Left lung (tissue), 10 donors: Measurements from ENCODE around the gene EHMT1. TPM values are rescaled to one million over a fixed set of nuclear protein-coding genes. Genes with fewer than 3 reads are reported as not detected.
"Not testable (repeated sequence)": the region's sequence is repeated elsewhere in the genome, so short reads cannot be mapped to it uniquely, and the experiment has no call there.

Experiments used
- ATAC-seq: fragments of 200-7000 bp; cut with Tn5 transposase; one replicate; pipeline ENCODE4 v1.9.1; 2020; ENCODE audit warnings: moderate library complexity
- DNase-seq, 4 donors: peaks; one replicate each; pipeline ENCODE4 v3.0.0-alpha.2; 2013 to 2020
- H3K27ac ChIP-seq, 2 donors: fragments of 200-600 bp; sonication (generic) in 1 of 2; one replicate each; pipeline versions ENCODE4 v1.5.0 to v1.8.0; 2020 to 2021
- H3K27me3 ChIP-seq, 2 donors: fragments of 200-600 bp; sonication (generic) in 1 of 2; one replicate each; pipeline versions ENCODE4 v1.5.0 to v1.8.0; 2020 to 2021
- H3K36me3 ChIP-seq, 2 donors: fragments of 200-600 bp; sonication (generic) in 1 of 2; one replicate each; pipeline versions ENCODE4 v1.5.0 to v1.8.0; 2020 to 2021
- H3K4me1 ChIP-seq, 2 donors: fragments of 200-600 bp; one replicate each; pipeline ENCODE4 v1.8.0; 2021
- H3K4me3 ChIP-seq, 2 donors: fragments of 200-600 bp; sonication (generic) in 1 of 2; one replicate each; pipeline versions ENCODE4 v1.5.0 to v1.8.0; 2020 to 2021; ENCODE audit warnings: mild to moderate bottlenecking in 1 of 2
- H3K9me3 ChIP-seq, 2 donors: fragments of 200-600 bp; sonication (generic) in 1 of 2; one replicate each; pipeline versions ENCODE4 v1.5.0 to v1.8.0; 2020 to 2021
- intact Hi-C, 2 donors: fragments of 100-400 bp; cut with DNase I; formaldehyde crosslinking; loops; one replicate each; pipeline versions ENCODE4 v1.11.2 to v1.14.2; 2022
- polyA plus RNA-seq, 6 donors: library from polyadenylated mRNA; unstranded; fragments of 120-200 nt; gene quantifications; one replicate each; pipeline ENCODE4 v1.2.1, GENCODE V29; 2013; ENCODE audit not compliant: insufficient read length in 6 of 6
- total RNA-seq, 2 donors: library from RNA; stranded (reverse); fragmentation: NEBNext Ultra II Directional; extraction: Animal tissue kit (Norgen Biotek cat#: 25700); gene quantifications; one replicate each; pipeline ENCODE4 v1.2.1, GENCODE V29; 2021
- TF ChIP-seq, protein P1 (sequence below), 2 donors: fragments of 200-600 bp; sonication (generic) in 1 of 2; IDR thresholded peaks; one replicate each; pipeline versions ENCODE4 v1.5.0 to v1.8.0; 2021; ENCODE audit warnings: antibody characterized with exemption in 2 of 2
- donor health status: DM: no; HTN: yes; CAD: no.
- donor health status: DM: no; HTN: no; CAD: no.

Gene EHMT1
- total and polyA plus RNA-seq, 8 donors = 71.5 to 92.7 (median 82.7) TPM

DNA sequence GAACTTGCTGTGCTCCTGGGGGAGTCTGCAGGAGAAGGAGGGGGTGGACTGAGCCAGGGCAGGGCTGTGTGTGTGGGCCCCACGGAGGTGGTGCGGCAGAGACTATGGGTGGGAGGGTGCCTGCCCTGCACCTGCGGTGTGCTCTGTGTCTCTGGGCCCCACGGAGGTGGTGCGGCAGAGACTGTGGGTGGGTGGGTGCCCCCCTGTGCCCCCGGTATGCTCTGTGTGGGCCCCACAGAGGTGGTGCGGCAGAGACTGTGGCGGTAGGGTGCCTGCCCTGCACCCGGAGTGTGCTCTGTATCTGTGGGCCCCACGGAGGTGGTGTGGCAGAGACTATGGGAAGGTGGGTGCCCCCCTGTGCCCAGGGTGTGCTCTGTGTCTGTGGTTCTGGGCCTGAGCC, 103.7 kb downstream of the EHMT1 start:
- intact Hi-C loops = no loop called here
- peaks cover 0 to 7% of the 10 kb centered on the region in 2 donors for H3K4me1 ChIP-seq
- no peaks in the 10 kb centered on the region for H3K27me3 ChIP-seq
- H3K36me3 ChIP-seq = peaks cover 6 to 47% of the 10 kb centered on the region in 2 donors
- H3K9me3 ChIP-seq = no peaks in the 10 kb centered on the region
- ATAC-seq = no peak
- no peak overlapping the region for H3K27ac ChIP-seq
- no peak overlapping the region for H3K4me3 ChIP-seq
- TF ChIP-seq, protein P1, sequence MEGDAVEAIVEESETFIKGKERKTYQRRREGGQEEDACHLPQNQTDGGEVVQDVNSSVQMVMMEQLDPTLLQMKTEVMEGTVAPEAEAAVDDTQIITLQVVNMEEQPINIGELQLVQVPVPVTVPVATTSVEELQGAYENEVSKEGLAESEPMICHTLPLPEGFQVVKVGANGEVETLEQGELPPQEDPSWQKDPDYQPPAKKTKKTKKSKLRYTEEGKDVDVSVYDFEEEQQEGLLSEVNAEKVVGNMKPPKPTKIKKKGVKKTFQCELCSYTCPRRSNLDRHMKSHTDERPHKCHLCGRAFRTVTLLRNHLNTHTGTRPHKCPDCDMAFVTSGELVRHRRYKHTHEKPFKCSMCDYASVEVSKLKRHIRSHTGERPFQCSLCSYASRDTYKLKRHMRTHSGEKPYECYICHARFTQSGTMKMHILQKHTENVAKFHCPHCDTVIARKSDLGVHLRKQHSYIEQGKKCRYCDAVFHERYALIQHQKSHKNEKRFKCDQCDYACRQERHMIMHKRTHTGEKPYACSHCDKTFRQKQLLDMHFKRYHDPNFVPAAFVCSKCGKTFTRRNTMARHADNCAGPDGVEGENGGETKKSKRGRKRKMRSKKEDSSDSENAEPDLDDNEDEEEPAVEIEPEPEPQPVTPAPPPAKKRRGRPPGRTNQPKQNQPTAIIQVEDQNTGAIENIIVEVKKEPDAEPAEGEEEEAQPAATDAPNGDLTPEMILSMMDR (IDR thresholded peaks at IDR 0.05) = no peak
- DNase-seq = peak in 1 of 4 donors; percentile 25

DNA sequence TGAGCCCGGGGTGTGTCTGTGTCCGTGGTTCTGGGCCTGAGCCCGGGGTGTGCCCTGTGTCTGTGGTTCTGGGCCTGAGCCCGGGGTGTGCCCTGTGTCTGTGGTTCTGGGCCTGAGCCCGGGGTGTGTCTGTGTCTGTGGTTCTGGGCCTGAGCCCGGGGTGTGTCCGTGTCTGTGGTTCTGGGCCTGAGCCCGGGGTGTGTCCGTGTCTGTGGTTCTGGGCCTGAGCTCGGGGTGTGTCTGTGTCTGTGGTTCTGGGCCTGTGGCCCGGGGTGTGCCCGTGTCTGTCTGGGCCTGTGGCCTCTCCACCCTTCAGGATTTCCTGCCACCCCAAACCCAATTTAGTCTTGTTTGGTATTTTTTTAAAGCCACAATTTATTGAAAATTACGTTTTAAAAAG, 104.6 kb downstream of the EHMT1 start:
- H3K4me3 ChIP-seq, H3K9me3 ChIP-seq, H3K4me1 ChIP-seq, H3K27me3 ChIP-seq, DNase-seq, intact Hi-C loops, ATAC-seq: not testable (repeated sequence)
- H3K36me3 ChIP-seq = peaks cover 6 to 47% of the 10 kb centered on the region in 2 donors
- peak overlapping the region in 1 of 2 donors; percentile 2 for H3K27ac ChIP-seq

DNA sequence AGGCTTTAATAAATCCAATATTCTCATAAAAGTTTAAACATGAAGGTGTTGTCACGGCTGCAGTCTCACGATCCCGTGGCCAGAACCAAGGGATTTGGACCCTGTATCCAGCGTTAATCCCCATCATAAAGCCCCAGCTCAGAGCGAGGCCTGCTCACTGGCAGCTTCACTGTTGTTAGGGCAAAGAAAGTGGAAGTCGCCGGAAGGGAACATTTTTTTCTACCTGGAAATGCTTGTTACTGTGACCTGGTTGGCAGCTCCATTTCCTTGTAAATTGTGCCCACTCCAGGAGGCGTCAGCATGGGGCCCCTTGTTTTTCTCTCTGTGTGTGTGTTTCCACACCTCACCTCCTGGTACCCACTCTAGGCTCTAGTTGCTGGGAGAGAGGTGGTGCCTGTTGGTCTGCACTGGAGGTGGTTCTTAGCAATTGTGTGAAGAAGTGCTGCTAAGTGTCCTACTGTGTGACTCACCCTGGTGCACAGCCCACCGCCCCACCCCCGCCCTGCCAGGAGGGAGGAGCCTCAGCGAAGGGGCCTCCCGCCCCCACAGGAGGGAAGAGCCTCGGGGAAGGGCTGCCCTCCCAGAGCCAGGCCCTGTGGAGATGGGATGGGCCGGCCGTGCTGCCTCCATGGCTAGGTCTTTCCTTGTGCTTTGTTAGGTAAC, 105.1 kb downstream of the EHMT1 start:
- peak; percentile 90 for ATAC-seq
- no peak for DNase-seq
- Histone ChIP-seq H3K4me1 (peaks cover 0 to 7% of the 10 kb centered on the region in 2 donors), H3K4me3 (no peak overlapping the region), H3K9me3 (no peaks in the 10 kb centered on the region), H3K27ac (peak overlapping the region in 1 of 2 donors; percentile 2), H3K27me3 (no peaks in the 10 kb centered on the region), H3K36me3 (peaks cover 6 to 47% of the 10 kb centered on the region in 2 donors)
- TF ChIP-seq, protein P1 (IDR thresholded peaks at IDR 0.05) = no peak
- intact Hi-C loops = no loop called here

DNA sequence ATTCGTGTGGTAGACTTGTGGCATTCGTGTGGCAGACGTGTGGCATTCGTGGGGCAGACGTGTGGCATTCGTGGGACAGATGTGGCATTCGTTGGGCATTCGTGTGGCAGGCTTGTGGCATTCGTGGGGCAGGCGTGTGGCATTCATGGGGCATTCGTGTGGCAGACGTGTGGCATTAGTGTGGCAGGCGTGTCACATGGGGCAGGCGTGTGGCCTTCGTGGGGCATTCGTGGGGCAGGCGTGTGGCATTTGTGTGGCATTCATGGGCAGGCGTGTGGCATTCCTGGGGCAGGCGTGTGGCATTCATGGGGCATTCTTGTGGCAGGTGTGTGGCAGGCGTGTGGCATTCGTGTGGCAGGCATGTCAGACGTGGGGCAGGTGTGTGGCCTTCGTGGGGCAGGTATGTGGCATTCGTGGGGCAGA, 106.0 kb downstream of the EHMT1 start:
- DNase-seq (no peak), ATAC-seq (no peak)
- Histone ChIP-seq H3K4me1 (peaks cover 0 to 7% of the 10 kb centered on the region in 2 donors), H3K4me3 (no peak overlapping the region), H3K27me3 (no peaks in the 10 kb centered on the region), H3K36me3 (peaks cover 6 to 50% of the 10 kb centered on the region in 2 donors), H3K9me3 (no peaks in the 10 kb centered on the region), H3K27ac (no peak overlapping the region)
- TF ChIP-seq, protein P1 (IDR thresholded peaks at IDR 0.05) = no peak
- intact Hi-C loops = no loop called here

DNA sequence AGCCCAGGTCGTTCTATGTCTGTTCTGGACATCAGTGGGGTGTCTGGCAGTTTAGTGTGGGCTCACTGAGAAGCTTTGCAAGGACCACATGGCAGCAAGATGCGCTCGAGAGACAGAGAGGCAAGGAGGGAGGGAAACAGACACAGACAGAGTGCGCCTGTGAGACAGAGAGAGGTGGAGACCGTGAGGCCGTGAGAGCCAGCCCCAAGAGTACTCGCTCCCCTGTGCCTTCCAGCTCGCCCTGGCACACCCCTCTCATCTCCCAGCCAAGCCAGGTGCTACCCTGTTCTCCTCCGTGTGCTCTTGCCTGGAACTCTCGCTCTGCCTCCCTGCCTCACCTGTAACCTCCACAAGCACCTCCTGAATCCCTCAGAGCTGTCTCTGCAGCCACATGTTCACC, 106.8 kb downstream of the EHMT1 start:
- Histone ChIP-seq H3K27ac (no peak overlapping the region), H3K4me1 (peaks cover 0 to 7% of the 10 kb centered on the region in 2 donors), H3K36me3 (peaks cover 6 to 51% of the 10 kb centered on the region in 2 donors), H3K9me3 (no peaks in the 10 kb centered on the region), H3K27me3 (no peaks in the 10 kb centered on the region), H3K4me3 (no peak overlapping the region)
- intact Hi-C loops = no loop called here
- TF ChIP-seq, protein P1 (IDR thresholded peaks at IDR 0.05) = no peak
- DNase-seq (no peak), ATAC-seq (no peak)

DNA sequence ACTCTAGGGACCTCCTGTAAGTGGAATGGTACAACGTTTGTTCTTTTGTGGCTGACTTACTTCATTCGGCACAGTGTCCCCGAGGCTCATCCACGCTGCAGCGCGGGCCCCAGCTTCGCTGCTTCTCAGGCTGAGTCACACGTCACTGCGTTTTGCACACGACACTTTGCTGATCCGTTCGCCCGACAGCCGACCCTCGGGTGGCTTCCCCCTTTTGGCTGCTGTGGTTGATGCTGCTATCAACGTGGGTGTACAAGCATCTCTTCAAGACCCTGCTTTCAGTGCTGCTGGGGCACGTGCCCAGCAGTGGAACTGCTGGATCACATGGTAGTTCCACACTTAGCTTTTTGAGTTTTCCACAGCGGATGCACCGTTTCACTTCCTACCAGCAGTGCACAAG, 107.5 kb downstream of the EHMT1 start:
- H3K4me3 ChIP-seq, H3K27ac ChIP-seq, H3K9me3 ChIP-seq, DNase-seq, H3K4me1 ChIP-seq, ATAC-seq, H3K27me3 ChIP-seq, intact Hi-C loops: not testable (repeated sequence)
- peaks cover 6 to 54% of the 10 kb centered on the region in 2 donors for H3K36me3 ChIP-seq
